Cardiac fibroblast (primary cell): ENCODE measurements around the gene NTN1.

Experiments
- DNase-seq, 2 donors: peaks; one replicate each; pipeline versions ENCODE4 v3.0.0 to v3.0.0-alpha.2; 2010; ENCODE audit warnings: low read depth in 2 of 2
- H3K4me3 ChIP-seq, 2 donors: replicated peaks in 1 of 2; 1 replicate in 1 of 2; 2 replicates in 1 of 2; pipeline ENCODE4 v1.5.1; 2011; ENCODE audit warnings: low read depth in 2 of 2, low read length in 2 of 2, mild to moderate bottlenecking in 2 of 2, moderate library complexity in 1 of 2
- TF ChIP-seq, protein P1 (sequence below): IDR thresholded peaks from one replicate; pipeline ENCODE4 v1.5.1; 2011; ENCODE audit warnings: low read depth, mild to moderate bottlenecking, low read length, inconsistent platforms

The NTN1 gene

DNA sequence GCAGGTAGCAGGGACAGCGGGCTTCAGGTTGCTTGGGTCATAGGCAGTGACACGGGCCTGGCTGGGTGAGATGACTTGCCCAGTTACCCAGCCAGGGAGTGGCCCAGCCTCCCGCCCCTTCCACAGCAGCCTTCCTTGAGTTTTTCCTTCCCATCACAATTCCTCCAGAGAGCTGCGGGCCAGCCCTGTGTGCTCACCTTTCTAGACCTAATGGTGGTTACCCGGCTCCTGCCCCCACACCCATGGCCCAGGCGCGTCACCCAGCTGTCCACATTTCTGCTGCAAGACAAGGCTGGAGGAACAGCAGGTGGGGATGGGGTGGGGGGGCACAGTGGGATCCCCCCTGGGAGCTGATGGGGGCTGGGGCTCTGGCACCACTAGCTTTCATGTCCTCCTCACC is 203.2 kb downstream of the NTN1 start:
- TF ChIP-seq, protein P1, sequence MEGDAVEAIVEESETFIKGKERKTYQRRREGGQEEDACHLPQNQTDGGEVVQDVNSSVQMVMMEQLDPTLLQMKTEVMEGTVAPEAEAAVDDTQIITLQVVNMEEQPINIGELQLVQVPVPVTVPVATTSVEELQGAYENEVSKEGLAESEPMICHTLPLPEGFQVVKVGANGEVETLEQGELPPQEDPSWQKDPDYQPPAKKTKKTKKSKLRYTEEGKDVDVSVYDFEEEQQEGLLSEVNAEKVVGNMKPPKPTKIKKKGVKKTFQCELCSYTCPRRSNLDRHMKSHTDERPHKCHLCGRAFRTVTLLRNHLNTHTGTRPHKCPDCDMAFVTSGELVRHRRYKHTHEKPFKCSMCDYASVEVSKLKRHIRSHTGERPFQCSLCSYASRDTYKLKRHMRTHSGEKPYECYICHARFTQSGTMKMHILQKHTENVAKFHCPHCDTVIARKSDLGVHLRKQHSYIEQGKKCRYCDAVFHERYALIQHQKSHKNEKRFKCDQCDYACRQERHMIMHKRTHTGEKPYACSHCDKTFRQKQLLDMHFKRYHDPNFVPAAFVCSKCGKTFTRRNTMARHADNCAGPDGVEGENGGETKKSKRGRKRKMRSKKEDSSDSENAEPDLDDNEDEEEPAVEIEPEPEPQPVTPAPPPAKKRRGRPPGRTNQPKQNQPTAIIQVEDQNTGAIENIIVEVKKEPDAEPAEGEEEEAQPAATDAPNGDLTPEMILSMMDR: no peak
- no peak for DNase-seq
- no peak overlapping the region for H3K4me3 ChIP-seq

DNA sequence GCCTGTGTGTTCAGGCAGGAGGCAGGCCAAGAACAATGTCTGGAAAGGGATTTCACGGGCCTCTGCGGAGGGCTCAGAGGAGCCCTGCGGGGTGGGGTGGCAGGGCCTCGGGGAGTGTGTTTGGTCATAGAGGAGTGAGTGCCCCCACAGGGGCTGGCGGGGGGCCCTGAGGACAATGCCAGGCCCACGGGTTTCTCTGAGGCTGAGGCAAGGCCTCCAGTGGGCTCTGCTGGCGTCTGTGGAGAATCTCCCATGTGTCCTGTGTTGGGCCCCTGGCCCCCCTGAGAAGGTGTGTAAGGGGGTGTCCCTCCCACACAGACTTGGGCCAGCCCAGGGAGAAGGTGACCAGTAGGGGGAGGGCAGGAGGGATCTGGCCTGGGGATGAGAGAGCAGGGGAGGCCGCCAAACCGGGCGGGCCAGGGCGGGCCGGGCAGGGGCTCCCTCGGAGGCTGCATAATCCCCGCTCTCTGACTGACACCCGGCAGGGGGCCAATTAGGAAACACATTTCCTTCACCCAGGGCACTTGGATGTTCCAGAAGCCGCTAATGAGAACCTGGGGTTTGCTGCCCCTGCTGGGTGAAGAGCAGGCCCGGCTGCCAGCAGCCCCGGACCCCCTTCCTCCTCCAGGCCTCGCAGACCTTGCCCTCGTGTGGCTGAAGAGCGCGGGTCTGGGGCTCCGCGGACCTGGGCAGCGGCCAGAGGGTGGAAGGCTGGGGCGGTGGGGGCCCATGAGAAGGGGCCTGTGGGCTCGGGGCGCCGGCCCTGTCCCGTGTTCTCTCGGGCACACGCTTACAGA is 204.2 kb downstream of the NTN1 start:
- DNase-seq: no peak
- no peak overlapping the region for H3K4me3 ChIP-seq
- TF ChIP-seq, protein P1: no peak

DNA sequence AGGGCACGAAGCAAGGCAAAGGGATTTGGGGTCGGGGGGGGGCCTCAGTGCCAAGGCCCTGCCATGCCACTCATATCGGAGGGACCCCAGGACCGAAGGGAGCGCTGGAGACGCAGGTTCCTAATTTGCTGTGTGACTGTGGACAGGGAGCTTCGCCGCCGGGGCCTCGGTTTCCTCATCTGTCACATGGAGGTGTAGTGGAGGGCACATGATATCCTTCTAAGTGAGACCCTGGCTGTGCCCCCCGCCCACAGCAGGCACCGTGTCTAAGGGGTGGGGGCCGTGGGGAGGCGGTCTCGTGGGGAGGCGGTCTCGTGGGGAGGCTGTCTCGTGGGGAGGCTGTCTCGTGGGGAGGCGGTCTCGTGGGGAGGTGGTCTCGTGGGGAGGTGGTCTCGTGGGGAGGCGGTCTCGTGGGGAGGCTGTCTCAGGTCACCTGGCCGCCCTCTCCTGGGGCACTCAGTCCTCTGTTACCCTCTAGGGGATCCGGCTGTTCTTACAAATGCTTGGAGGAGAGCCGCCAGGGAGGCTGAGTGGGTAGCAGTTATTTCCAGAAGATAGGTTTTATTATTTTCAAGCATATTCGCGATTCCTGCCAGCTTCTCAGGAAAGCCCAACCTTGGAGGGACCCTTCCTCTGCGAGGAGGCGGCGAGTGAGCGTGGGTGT is 205.0 kb downstream of the NTN1 start:
- DNase-seq: no peak
- no peak overlapping the region for H3K4me3 ChIP-seq

DNA sequence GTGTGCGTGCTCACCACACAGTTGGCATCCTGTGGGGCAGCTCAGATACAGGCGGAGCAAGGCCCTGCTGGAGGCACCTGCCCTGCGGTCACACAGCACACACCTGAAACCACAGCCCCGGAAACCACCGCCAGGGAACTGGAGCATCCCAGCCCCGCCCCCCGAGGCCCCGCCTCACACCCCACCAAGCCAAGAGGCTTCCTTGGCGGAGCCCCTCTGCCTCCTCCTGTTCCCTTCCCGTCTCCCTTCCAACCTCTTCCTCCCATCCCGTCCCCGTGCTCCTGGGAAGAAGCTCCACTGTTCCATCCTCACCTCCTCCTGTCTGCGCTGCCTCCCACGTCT is 205.5 kb downstream of the NTN1 start:
- DNase-seq: no peak
- TF ChIP-seq, protein P1: no peak
- no peak overlapping the region for H3K4me3 ChIP-seq

More for the DNA sequence above, 205.0 kb downstream of the NTN1 start:
- TF ChIP-seq, protein P1: no peak

DNA sequence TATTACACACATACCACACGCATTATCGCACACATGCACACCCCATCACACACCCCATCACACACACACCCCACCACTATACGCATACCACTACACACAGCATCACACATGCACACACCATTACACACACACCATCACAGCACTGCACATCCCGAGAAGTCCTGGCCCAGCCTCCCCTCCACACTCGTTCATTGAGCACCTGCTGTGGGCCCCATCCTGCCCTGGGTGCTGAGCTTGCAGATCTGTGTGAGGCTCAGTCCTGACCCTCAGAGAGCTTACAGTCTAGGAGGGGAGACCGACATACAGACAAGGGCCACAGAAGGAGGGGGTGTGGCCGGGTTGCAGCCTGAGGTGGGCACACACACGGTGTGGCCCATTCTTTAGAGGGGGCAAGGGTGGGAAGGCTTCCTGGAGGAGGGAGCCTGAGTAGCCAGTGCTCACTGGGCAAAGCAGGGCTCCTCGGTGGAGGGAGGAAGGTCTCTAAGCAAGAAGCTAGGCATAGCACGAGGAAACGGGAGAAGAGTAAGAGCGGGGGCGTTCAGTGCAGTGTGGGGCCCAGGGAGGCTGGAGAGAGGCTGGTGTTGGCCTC is 206.6 kb downstream of the NTN1 start:
- TF ChIP-seq, protein P1: no peak
- H3K4me3 ChIP-seq: no peak overlapping the region
- DNase-seq: no peak

DNA sequence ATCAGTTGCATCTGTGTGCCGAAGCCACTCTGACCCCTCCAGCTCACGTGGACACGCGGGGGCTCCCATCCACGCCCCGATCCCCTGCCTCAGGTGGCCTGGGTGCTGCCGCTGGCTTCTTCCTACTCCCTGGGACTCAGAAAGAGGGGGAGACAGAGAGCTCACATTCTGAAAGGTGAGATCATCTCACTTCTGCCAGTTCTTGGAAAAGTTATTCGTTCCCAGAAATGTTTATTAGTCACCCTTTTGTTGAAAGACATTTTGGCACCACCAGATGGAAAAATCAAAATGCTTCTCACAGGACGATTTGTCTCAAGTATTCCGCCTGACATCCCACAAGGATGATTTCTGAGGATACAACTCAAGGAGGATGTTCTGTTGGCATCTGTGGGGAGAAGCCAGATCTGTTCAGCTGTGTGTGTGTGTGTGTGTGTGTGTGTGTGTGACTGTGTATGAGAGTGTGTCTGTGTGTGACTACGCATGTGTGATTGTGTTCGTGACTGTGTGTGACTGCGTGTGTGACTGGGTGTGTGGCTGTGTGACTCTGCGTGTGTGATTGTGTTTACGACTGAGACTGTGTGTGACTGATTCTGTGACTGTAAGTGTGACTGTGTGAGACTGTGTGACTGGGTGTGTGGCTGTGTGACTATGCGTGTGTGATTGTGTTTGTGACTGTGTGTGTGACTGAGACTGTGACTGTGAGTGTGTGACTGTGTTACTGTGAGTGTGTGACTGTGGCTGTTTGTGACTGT is 207.3 kb downstream of the NTN1 start:
- peak; percentile 79 to 83 for DNase-seq
- TF ChIP-seq, protein P1: no peak
- H3K4me3 ChIP-seq: no peak overlapping the region
